K562 (cell line): Measurements from ENCODE around the gene ZAP70. TPM values are rescaled to one million over a fixed set of nuclear protein-coding genes. Genes with fewer than 3 reads are reported as not detected.

Source experiments
- ARID1B ChIP-seq: fragments of 450-650 bp; IDR thresholded peaks from 2 replicates; pipeline ENCODE4 v1.6.1; 2016; ENCODE audit warnings: antibody characterized with exemption, mild to moderate bottlenecking, inconsistent platforms
- BACH1 ChIP-seq: fragments of 200-800 bp; sonication (Bioruptor generic); IDR thresholded peaks from 2 replicates; pipeline ENCODE4 v1.6.1; 2016; ENCODE audit warnings: missing genetic modification characterization, missing compliant biosample characterization
- BRD4 ChIP-seq: fragments of 200-600 bp; sonication (generic); IDR thresholded peaks from 2 replicates; pipeline ENCODE4 v1.6.1; 2017; ENCODE audit warnings: inconsistent platforms
- CBFB ChIP-seq: sonication (generic); formaldehyde crosslinking; IDR thresholded peaks from 2 replicates; pipeline ENCODE4 v1.4.0; 2020; ENCODE audit warnings: mild to moderate bottlenecking, missing genetic modification reagents
- EHMT2 ChIP-seq: fragments of 450-650 bp; IDR thresholded peaks from 2 replicates; pipeline ENCODE4 v1.6.1; 2018; ENCODE audit warnings: antibody characterized with exemption
- FOXK1 ChIP-seq: sonication (generic); formaldehyde crosslinking; IDR thresholded peaks from 2 replicates; pipeline ENCODE4 v1.8.0; 2022; ENCODE audit warnings: missing genetic modification reagents, mild to moderate bottlenecking, borderline replicate concordance
- FOXP1 ChIP-seq: sonication (generic); formaldehyde crosslinking; IDR thresholded peaks from 2 replicates; pipeline ENCODE4 v1.8.0; 2022; ENCODE audit warnings: mild to moderate bottlenecking, missing genetic modification reagents
- HNRNPUL1 ChIP-seq: fragments of 200-400 bp; formaldehyde crosslinking; IDR thresholded peaks from 2 replicates; pipeline ENCODE4 v1.6.1; 2017; ENCODE audit warnings: low read length
- MED1 ChIP-seq: sonication (generic); formaldehyde crosslinking; IDR thresholded peaks from 2 replicates; pipeline ENCODE4 v1.8.1; 2023; ENCODE audit warnings: missing genetic modification reagents, borderline replicate concordance
- MYNN ChIP-seq, 2 experiments: sonication (generic); formaldehyde crosslinking in 1 of 2; IDR thresholded peaks; 2 replicates each; pipeline versions ENCODE4 v1.5.0 to v1.6.1; 2016 to 2020; ENCODE audit warnings: antibody characterized with exemption in 1 of 2, missing genetic modification reagents in 1 of 2
- NFE2L1 ChIP-seq: fragments of 450-650 bp; IDR thresholded peaks from 2 replicates; pipeline ENCODE4 v1.6.1; 2016; ENCODE audit warnings: missing genetic modification characterization, low read depth, mild to moderate bottlenecking, missing compliant biosample characterization, moderate library complexity, borderline replicate concordance
- NRF1 ChIP-seq, 2 experiments: fragments of 450-650 bp; IDR thresholded peaks in 1 of 2; conservative IDR thresholded peaks in 1 of 2; 2 replicates each; pipeline ENCODE4 v1.6.1; 2014; ENCODE audit warnings: mild to moderate bottlenecking in 2 of 2
- SNRNP70 ChIP-seq: fragments of 200-400 bp; formaldehyde crosslinking; optimal IDR thresholded peaks from 2 replicates; pipeline ENCODE3; 2017; ENCODE audit warnings: low read depth, low read length
- WHSC1 ChIP-seq: IDR thresholded peaks from one replicate; pipeline ENCODE4 v1.6.1; 2012; ENCODE audit warnings: low read length, control low read depth, inconsistent platforms
- ZNF124 ChIP-seq: sonication (generic); formaldehyde crosslinking; IDR thresholded peaks from 2 replicates; pipeline ENCODE4 v1.8.1; 2022; ENCODE audit warnings: missing genetic modification reagents
- ZNF140 ChIP-seq: fragments of 250-450 bp; sonication (Bioruptor Pico); IDR thresholded peaks from 2 replicates; pipeline ENCODE4 v1.8.0; 2021; ENCODE audit warnings: moderate library complexity, mild to moderate bottlenecking, inconsistent platforms
- polyA plus RNA-seq, 8 experiments: library from polyadenylated mRNA; depleted of rRNA in 4 of 8; stranded (reverse) in 5 of 8; unstranded in 3 of 8; fragments of >200 nt; fragmentation: Nextera tagmentation in 2 of 8; fragmentation: Illumina TruSeq in 1 of 8; extraction: Ambion mirVana in 2 of 8; extraction: Trizol in 1 of 8; gene quantifications; 2 replicates each; pipeline versions ENCODE4 v1.2.1 to v1.2.3, GENCODE V29; 2011 to 2014; ENCODE audit warnings: inconsistent platforms in 1 of 8, missing spikeins in 1 of 8
- total RNA-seq, 7 experiments: library from RNA; depleted of rRNA in 6 of 7; stranded (reverse); fragments of >200 nt in 6 of 7; fragmentation: Illumina TruSeq in 2 of 7; extraction: Trizol in 2 of 7; gene quantifications; 2 replicates each; pipeline versions ENCODE4 v1.2.1 to v1.2.3, GENCODE V29; 2011 to 2021; ENCODE audit warnings: low replicate concordance in 1 of 7
- TF ChIP-seq, protein P1 (sequence below): sonication (generic); formaldehyde crosslinking; IDR thresholded peaks from 2 replicates; pipeline ENCODE4 v1.8.0; 2022; ENCODE audit warnings: missing genetic modification reagents, mild to moderate bottlenecking, borderline replicate concordance
- TF ChIP-seq, protein P2 (sequence below): fragments of 450-650 bp; IDR thresholded peaks from 2 replicates; pipeline ENCODE4 v1.6.1; 2017; ENCODE audit warnings: antibody characterized with exemption
- TF ChIP-seq, protein P3 (sequence below): fragments of 250-450 bp; sonication (Bioruptor Pico); IDR thresholded peaks from 2 replicates; pipeline ENCODE4 v1.8.0; 2021; ENCODE audit warnings: mild to moderate bottlenecking, moderate library complexity

ZAP70 gene
- total and polyA plus RNA-seq, 9 of the 15 experiments (the other 6 are each of a cell fraction or from before 2014, with no cell fraction given) = 0.06 to 0.80 (median 0.21) TPM; not detected in 1

DNA sequence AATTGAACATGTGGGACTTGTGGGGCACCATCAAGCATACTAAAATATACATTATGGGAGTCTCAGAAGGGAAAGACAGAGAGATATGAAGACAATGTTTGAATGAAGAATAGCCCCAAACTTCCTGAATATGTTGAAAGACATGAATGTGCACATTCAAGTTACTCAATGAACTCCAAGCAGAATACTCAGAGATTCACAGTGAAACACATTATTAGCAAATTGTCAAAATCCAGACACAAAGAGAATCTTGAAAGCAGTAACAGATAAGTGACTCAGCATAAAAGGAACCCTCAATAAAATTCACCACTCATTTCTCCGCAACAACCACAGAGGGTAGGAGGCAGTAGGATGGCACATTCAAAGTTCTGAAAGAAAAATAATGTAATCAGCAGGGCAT lies 35.1 kb upstream of the ZAP70 start (continued):
- TF ChIP-seq NFE2L1 (tag) (peak; percentile 90), MYNN (IDR thresholded peaks at IDR 0.05) (no peak), MYNN (CRISPR knock-in tag; IDR thresholded peaks at IDR 0.05) (no peak), ARID1B (peak; percentile 52), SNRNP70 (no peak), BACH1 (tag) (peak; percentile 85), ZNF124 (CRISPR knock-in tag) (no peak), HNRNPUL1 (no peak), MED1 (no peak), CBFB (no peak), ZNF140 (CRISPR knock-in tag) (no peak), WHSC1 (no peak), NRF1 (conservative IDR thresholded peaks at IDR 0.05 in 1 of 2, IDR thresholded peaks at IDR 0.05 in 1 of 2) (no peak), BRD4 (no peak), FOXP1 (CRISPR knock-in tag) (no peak), FOXK1 (CRISPR knock-in tag) (no peak), EHMT2 (no peak)
- TF ChIP-seq, protein P1, sequence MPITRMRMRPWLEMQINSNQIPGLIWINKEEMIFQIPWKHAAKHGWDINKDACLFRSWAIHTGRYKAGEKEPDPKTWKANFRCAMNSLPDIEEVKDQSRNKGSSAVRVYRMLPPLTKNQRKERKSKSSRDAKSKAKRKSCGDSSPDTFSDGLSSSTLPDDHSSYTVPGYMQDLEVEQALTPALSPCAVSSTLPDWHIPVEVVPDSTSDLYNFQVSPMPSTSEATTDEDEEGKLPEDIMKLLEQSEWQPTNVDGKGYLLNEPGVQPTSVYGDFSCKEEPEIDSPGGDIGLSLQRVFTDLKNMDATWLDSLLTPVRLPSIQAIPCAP (CRISPR knock-in tag) = no peak
- TF ChIP-seq, protein P2, sequence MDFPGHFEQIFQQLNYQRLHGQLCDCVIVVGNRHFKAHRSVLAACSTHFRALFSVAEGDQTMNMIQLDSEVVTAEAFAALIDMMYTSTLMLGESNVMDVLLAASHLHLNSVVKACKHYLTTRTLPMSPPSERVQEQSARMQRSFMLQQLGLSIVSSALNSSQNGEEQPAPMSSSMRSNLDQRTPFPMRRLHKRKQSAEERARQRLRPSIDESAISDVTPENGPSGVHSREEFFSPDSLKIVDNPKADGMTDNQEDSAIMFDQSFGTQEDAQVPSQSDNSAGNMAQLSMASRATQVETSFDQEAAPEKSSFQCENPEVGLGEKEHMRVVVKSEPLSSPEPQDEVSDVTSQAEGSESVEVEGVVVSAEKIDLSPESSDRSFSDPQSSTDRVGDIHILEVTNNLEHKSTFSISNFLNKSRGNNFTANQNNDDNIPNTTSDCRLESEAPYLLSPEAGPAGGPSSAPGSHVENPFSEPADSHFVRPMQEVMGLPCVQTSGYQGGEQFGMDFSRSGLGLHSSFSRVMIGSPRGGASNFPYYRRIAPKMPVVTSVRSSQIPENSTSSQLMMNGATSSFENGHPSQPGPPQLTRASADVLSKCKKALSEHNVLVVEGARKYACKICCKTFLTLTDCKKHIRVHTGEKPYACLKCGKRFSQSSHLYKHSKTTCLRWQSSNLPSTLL = no peak
- TF ChIP-seq, protein P3, sequence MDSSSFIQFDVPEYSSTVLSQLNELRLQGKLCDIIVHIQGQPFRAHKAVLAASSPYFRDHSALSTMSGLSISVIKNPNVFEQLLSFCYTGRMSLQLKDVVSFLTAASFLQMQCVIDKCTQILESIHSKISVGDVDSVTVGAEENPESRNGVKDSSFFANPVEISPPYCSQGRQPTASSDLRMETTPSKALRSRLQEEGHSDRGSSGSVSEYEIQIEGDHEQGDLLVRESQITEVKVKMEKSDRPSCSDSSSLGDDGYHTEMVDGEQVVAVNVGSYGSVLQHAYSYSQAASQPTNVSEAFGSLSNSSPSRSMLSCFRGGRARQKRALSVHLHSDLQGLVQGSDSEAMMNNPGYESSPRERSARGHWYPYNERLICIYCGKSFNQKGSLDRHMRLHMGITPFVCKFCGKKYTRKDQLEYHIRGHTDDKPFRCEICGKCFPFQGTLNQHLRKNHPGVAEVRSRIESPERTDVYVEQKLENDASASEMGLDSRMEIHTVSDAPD (CRISPR knock-in tag) = no peak
